Measurements from ENCODE around the gene DEXI. TPM values are rescaled to one million over a fixed set of nuclear protein-coding genes. Genes with fewer than 3 reads are reported as not detected.

DEXI gene
- total and polyA plus RNA-seq, 9 donors, result 26.5 to 73.4 (median 45.7) TPM

DNA sequence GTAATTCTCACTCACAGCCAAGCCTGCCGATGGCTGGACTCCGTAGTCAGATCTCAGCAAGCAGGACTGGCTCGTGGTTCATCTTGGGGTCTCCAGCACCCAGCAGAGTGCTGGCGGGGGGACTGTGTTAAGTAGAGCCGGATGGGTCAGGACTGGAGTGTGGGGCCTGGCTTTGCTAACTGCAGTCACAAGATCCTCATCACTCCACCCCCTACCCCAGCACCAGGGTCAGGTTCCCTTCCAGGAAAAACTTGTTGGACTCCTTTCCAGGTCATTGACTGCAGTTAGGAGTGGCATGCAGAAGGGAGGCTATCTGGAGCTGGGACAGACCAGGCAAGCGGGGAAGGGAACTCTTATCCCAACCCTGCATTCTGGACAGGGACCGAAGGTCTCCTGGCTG, 59.3 kb downstream of the DEXI start:
- H3K27ac ChIP-seq, result no peak overlapping the region
- H3K36me3 ChIP-seq, result no peaks in the 10 kb centered on the region
- intact Hi-C loops (cut with DNase I), result no loop called here
- H3K27me3 ChIP-seq, result no peaks in the 10 kb centered on the region
- H3K9me3 ChIP-seq, result no peaks in the 10 kb centered on the region
- DNase-seq, result no peak
- no peaks in the 10 kb centered on the region for H3K4me1 ChIP-seq (ENCODE audit: insufficient read depth)
- H3K4me3 ChIP-seq, result no peak overlapping the region
- 88 to 91% (median 88%) methylated on average over 7 of the region's 7 CpGs for WGBS, 3 donors
- TF ChIP-seq CTCF (IDR thresholded peaks at IDR 0.05), result no peak
- no peak for TF ChIP-seq POLR2A (IDR thresholded peaks at IDR 0.05)
- TF ChIP-seq EP300 (IDR thresholded peaks at IDR 0.05), result no peak

DNA sequence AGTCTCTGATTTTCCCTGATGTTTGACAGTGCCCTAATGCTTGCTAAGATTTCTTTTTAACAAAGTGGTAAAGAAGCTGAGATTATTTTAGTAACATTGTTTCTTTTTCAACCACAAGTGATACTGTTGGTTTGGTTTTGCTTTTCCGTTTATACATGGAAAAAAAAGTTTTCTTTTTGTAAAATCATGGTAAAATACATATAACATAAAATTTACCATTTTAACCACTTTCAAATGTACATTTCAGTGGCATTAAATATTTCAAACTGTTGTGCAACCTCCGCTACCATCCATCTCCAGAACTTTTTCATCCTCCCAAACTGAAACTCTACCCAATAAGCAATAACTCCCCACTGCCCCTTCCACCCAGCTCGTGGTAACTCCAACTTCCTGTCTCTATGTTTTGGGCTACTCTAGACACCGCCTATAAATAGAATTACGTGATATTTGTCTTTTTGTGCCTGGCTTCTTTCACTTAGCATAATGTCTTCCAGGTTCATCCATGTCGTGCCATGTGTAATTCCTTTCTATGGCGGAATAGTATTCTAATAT, 60.7 kb downstream of the DEXI start:
- Histone ChIP-seq H3K27ac (no peak overlapping the region), H3K4me1 (ENCODE audit: insufficient read depth) (no peaks in the 10 kb centered on the region), H3K36me3 (no peaks in the 10 kb centered on the region), H3K4me3 (no peak overlapping the region), H3K27me3 (no peaks in the 10 kb centered on the region), H3K9me3 (no peaks in the 10 kb centered on the region)
- no peak for TF ChIP-seq POLR2A (IDR thresholded peaks at IDR 0.05)
- TF ChIP-seq CTCF (IDR thresholded peaks at IDR 0.05), result no peak
- TF ChIP-seq EP300 (IDR thresholded peaks at IDR 0.05), result no peak
- DNase-seq, result no peak
- WGBS, 3 donors, result 66 to 77% (median 72%) methylated on average over 7 of the region's 7 CpGs
- intact Hi-C loops (cut with DNase I), result no loop called here

DNA sequence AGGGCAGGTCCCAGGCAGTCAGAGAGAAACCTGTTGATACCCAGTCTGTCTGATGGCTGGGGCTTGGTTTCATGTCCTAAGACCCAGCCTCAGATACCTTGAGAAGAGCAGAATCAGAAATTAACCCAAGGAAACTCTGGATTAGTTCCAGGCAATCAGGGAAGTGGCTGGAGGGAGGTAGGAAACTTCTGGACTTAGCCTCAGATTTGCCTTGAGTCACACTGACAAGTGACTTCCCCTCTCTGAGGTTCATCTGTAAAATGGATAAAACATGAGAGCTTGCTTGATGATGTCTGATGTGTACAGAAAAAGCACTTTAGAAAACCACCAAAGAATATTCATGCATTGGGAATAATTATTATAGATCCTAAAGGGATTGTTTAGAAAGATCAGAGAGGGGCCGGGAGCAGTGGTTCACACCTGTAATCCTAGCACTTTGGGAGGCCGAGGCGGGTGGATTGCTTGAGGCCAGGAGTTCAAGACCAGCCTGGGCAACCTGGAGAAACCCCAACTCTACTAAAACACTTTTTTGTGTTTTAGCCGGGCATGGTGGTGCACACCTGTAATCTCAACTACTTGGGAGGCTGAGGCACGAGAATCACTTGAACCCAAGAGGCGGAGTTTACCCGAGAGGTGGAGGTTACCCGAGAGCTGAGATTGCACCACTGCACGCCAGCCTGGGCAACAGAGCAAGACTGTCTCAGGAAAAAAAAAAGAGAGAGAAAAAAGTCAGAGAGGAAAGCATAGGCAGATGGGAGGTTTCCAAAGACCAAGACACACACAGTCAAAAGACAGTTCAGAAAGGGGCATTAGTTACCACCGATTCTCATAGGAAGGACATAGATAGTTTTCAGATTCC, 61.4 kb downstream of the DEXI start:
- H3K27me3 ChIP-seq, result no peaks in the 10 kb centered on the region
- no peak for TF ChIP-seq POLR2A (IDR thresholded peaks at IDR 0.05)
- no peak for TF ChIP-seq EP300 (IDR thresholded peaks at IDR 0.05)
- TF ChIP-seq CTCF (IDR thresholded peaks at IDR 0.05), result no peak
- 80 to 85% (median 82%) methylated on average over 10 of the region's 10 CpGs for WGBS, 3 donors
- intact Hi-C loops (cut with DNase I), result no loop called here
- H3K4me1 ChIP-seq (ENCODE audit: insufficient read depth), result no peaks in the 10 kb centered on the region
- no peak overlapping the region for H3K4me3 ChIP-seq
- no peak for DNase-seq
- no peak overlapping the region for H3K27ac ChIP-seq
- no peaks in the 10 kb centered on the region for H3K9me3 ChIP-seq
- H3K36me3 ChIP-seq, result no peaks in the 10 kb centered on the region

GRCh38 chr16:10879681-10880589, 62.3 kb downstream of the DEXI start:
- WGBS, 3 donors, result 51 to 63% (median 57%) methylated on average over 21 of the region's 21 CpGs

More at GRCh38 chr16:10879681-10880589, 62.3 kb downstream of the DEXI start:
- Histone ChIP-seq H3K4me3 (peak overlapping the region; percentile 37), H3K36me3 (no peaks in the 10 kb centered on the region), H3K27ac (no peak overlapping the region), H3K27me3 (no peaks in the 10 kb centered on the region), H3K4me1 (ENCODE audit: insufficient read depth) (no peaks in the 10 kb centered on the region), H3K9me3 (no peaks in the 10 kb centered on the region)
- intact Hi-C loops (cut with DNase I), result no loop called here
- DNase-seq, result no peak
- no peak for TF ChIP-seq EP300 (IDR thresholded peaks at IDR 0.05)
- no peak for TF ChIP-seq CTCF (IDR thresholded peaks at IDR 0.05)
- no peak for TF ChIP-seq POLR2A (IDR thresholded peaks at IDR 0.05)
